ENCODE measurements around the gene NDUFB8. TPM values are rescaled to one million over a fixed set of nuclear protein-coding genes. Genes with fewer than 3 reads are reported as not detected.

Gene NDUFB8
- total RNA-seq, 1 donor from 2014 or later, result 141 TPM

- no peak for DNase-seq (ENCODE audit: low spot score in 2 of 2, unreplicated experiment in 2 of 2)
- Mint-ChIP-seq H3K4me1 (peaks cover 22% of the 10 kb centered on the region), H3K27ac (no peak overlapping the region), H3K4me3 (no peak overlapping the region), H3K9me3 (no peaks in the 10 kb centered on the region), H3K36me3 (peaks cover 15% of the 10 kb centered on the region), H3K27me3 (ENCODE audit: low read depth) (peaks cover 4% of the 10 kb centered on the region)
- no peak for TF ChIP-seq CTCF (IDR thresholded peaks at IDR 0.05; ENCODE audit: unreplicated experiment)
These were observed 22.9 kb downstream of the NDUFB8 start for GRCh38 chr10:100506596-100507356.

GRCh38 chr10:100505164-100505563 is 24.5 kb downstream of the NDUFB8 start:
- no peak overlapping the region for H3K4me3 Mint-ChIP-seq
- H3K36me3 Mint-ChIP-seq, result peaks cover 25% of the 10 kb centered on the region
- H3K27me3 Mint-ChIP-seq (ENCODE audit: low read depth), result peaks cover 4% of the 10 kb centered on the region
- DNase-seq (ENCODE audit: low spot score in 2 of 2, unreplicated experiment in 2 of 2), result no peak
- peaks cover 22% of the 10 kb centered on the region for H3K4me1 Mint-ChIP-seq
- no peak for TF ChIP-seq CTCF (IDR thresholded peaks at IDR 0.05; ENCODE audit: unreplicated experiment)
- H3K9me3 Mint-ChIP-seq, result no peaks in the 10 kb centered on the region
- no peak overlapping the region for H3K27ac Mint-ChIP-seq

GRCh38 chr10:100504096-100504495 is 25.6 kb downstream of the NDUFB8 start:
- Mint-ChIP-seq H3K4me1 (peaks cover 22% of the 10 kb centered on the region), H3K36me3 (peaks cover 33% of the 10 kb centered on the region), H3K27me3 (ENCODE audit: low read depth) (peaks cover 4% of the 10 kb centered on the region), H3K27ac (peak overlapping the region; percentile 67), H3K4me3 (no peak overlapping the region), H3K9me3 (no peaks in the 10 kb centered on the region)
- DNase-seq (ENCODE audit: low spot score in 2 of 2, unreplicated experiment in 2 of 2), result no peak
- TF ChIP-seq CTCF (IDR thresholded peaks at IDR 0.05; ENCODE audit: unreplicated experiment), result no peak

- Mint-ChIP-seq H3K4me3 (no peak overlapping the region), H3K27ac (no peak overlapping the region), H3K9me3 (no peaks in the 10 kb centered on the region), H3K27me3 (ENCODE audit: low read depth) (peaks cover 4% of the 10 kb centered on the region), H3K36me3 (peaks cover 34% of the 10 kb centered on the region), H3K4me1 (peaks cover 21% of the 10 kb centered on the region)
- TF ChIP-seq CTCF (IDR thresholded peaks at IDR 0.05; ENCODE audit: unreplicated experiment), result no peak
- no peak for DNase-seq (ENCODE audit: low spot score in 2 of 2, unreplicated experiment in 2 of 2)
These were observed 26.7 kb downstream of the NDUFB8 start for GRCh38 chr10:100502926-100503494.

GRCh38 chr10:100501423-100501822 is 28.2 kb downstream of the NDUFB8 start:
- peaks cover 4% of the 10 kb centered on the region for H3K27me3 Mint-ChIP-seq (ENCODE audit: low read depth)
- peaks cover 21% of the 10 kb centered on the region for H3K4me1 Mint-ChIP-seq
- no peak for TF ChIP-seq CTCF (IDR thresholded peaks at IDR 0.05; ENCODE audit: unreplicated experiment)
- peaks cover 40% of the 10 kb centered on the region for H3K36me3 Mint-ChIP-seq
- no peak for DNase-seq (ENCODE audit: low spot score in 2 of 2, unreplicated experiment in 2 of 2)
- no peak overlapping the region for H3K27ac Mint-ChIP-seq
- no peaks in the 10 kb centered on the region for H3K9me3 Mint-ChIP-seq
- no peak overlapping the region for H3K4me3 Mint-ChIP-seq

All from mesothelial cell of epicardium (in vitro differentiated cells).